ENCODE data around the gene KTN1.

Gene KTN1

DNA sequence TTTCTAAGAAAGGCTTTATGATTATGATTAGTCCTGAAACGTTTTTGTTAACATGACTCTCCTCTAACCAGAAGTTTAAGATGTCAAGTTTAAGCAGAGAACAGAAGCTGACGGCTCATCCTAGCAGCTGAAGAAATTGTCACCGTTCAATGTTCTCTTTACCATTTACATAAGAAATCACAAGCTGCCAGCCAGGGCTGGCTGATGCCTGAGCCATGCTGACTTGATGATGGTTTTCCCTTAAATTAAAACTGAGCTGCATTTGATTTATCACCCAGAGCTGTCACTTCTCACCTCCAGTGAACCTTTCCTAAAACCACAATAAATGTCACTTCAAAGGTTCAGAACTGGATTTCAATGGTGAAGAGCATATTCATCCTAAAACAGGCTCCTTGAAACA lies 153.6 kb downstream of the KTN1 start:
- no peak for TF ChIP-seq GATA1 (IDR thresholded peaks at IDR 0.05; ENCODE audit: low read depth, low read length)
- TF ChIP-seq POLR2A (IDR thresholded peaks at IDR 0.05; ENCODE audit: low read length) = no peak
- no peak for DNase-seq
